HG02981 (cell line): ENCODE measurements around the gene AOX1.
"Not testable (repeated sequence)": the region's sequence is repeated elsewhere in the genome, so short reads cannot be mapped to it uniquely, and the experiment has no call there.

Experiments
- ATAC-seq: cut with Tn5 transposase; IDR thresholded peaks from one replicate; pipeline ENCODE4 v1.9.1; 2021; ENCODE audit warnings: mild to moderate bottlenecking, moderate library complexity; ENCODE audit not compliant: unreplicated experiment

The AOX1 gene

DNA sequence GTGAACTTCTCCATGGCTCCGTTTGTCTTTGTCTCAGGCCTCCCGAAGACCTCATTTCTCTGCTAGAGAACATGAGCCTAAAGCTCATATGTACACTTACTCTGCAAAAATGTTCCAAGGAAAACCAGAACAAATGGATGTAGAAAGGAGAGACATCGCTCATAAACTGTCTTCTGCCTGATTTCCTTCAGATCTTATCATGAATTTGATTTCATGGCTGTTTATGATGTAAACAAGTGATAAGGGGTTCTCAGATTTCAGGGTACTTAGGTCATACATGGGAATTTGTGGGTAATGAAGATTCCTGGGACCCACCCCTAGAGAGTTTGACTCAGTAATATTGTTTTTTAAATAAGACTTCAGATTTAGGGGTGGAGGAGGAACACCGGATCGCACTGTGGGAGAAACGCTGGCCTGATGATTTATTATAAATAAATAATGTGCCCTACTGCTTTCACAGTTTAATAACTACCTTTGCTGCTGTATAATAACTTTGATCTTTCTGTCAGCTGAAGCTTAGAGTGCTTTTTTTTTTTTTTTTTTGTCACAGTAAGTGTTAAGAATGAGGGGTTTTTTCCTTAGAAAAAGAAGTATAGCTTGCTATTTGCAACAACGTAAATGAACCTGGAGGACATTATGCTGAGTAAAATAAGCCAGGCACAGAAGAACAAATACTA, 14.9 kb downstream of the AOX1 start:
- ATAC-seq, result no peak

DNA sequence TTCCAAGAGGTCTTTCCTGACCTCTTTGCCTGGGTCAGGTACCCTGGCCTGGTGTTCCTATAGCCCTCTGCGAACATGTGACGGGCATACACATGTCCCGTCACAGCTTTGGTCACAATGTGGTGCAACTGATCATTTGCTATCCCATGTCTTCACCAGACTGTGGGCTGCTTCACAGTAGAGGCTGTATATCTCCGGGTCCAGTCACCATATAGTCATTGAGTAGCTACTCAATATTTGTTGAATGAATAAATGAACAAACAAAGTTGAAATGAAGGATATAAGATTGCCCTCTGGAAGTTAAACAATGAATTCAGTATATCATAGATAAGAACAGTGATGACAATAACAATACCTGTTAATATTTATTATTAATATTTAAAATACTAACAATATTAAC, 16.8 kb downstream of the AOX1 start:
- ATAC-seq, result no peak

DNA sequence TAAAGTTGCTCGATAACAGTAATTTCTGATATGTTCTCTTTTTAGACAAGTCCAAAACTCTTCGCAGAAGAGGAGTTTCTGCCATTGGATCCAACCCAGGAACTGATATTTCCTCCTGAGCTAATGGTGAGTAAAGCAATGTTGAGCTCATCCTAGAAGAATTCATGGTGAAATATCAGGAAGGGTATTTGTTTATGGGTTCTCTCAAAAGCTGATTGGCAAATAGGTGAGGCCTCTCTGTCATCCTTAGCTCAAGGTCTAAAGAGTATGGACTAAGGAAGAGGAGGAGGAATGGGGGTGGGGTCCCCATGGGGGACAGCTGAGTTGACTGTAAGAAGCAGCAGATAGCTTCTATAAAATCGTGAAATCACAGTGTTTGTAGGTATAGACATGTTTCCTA, 18.2 kb downstream of the AOX1 start:
- no peak for ATAC-seq

DNA sequence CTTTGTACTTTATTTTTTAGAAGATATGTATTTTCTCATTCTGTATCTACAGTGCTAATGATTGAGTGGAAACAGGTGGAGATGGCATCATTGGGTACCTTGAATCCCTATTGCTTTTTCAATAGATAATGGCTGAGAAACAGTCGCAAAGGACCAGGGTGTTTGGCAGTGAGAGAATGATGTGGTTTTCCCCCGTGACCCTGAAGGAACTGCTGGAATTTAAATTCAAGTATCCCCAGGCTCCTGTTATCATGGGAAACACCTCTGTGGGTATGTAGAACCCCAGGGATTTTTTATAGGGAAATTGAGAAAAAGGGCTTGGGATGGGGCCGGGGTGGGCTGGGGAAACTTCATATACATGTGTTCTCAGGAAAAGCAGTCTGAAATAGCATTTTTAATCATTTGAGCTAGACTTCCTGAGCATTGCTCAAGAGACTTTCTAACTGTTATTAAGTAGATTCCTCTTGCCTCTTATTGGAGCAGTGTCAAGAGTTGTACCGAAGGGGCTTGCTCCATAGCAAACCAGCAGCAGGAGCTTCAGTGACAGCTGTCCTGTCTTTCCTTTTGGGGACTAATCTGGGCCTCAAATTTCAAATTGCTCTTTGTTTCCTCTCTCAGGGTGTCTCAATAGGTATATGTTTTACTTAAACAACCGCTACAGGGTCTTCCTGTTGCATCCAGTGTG, 18.9 kb downstream of the AOX1 start:
- no peak for ATAC-seq

DNA sequence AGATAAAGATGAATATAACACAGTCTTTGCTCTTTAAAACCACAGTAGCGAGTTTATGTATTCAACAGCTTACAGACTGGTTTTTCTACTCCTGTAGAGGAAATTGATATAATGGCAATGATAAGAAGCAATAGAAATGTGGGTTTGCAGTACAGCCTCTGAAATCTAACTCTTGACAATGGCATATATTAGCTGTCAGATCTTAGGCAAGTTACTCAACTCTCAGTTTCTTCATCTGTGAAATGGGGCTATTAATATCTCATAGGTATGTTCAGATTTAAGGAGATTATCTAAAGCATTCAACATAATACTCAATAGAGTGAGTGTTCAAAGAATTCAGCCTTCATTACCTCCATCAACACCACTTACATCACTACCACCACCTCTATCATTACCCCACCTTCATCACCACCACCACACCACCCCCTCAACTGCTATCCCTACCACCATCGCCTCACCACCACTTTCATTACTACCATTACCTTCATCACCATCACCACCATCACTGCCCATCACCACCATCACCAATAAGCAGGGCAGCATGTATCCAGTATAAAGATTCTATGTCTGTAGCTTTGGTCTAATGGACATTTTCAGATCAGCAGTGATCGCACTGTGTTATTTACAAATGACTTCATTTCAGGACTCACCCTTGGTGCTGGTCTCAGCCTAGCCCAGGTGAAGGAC, 22.7 kb downstream of the AOX1 start:
- no peak for ATAC-seq

DNA sequence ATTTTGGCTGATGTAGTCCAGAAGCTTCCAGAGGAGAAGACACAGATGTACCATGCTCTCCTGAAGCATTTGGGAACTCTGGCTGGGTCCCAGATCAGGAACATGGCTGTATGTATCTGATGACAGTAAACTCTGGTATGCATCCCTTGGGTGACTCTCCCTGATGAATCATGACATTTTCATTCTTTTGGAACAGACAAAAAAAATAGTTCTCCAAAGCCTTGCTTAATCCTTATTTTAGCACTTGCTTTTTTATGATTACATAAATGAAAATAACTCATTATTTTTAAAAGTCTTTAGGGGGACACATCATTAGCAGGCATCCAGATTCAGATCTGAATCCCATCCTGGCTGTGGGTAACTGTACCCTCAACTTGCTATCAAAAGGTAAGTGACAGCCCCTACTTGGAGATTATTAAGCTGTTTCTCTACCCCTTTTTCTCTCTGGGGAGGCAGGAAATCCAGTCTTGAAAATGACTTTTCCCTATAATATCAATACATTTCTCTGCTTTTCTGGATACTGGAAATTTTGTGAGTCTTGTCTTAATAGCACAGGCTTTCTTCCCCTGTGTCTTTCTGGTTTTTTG, 23.3 kb downstream of the AOX1 start:
- ATAC-seq, result no peak

DNA sequence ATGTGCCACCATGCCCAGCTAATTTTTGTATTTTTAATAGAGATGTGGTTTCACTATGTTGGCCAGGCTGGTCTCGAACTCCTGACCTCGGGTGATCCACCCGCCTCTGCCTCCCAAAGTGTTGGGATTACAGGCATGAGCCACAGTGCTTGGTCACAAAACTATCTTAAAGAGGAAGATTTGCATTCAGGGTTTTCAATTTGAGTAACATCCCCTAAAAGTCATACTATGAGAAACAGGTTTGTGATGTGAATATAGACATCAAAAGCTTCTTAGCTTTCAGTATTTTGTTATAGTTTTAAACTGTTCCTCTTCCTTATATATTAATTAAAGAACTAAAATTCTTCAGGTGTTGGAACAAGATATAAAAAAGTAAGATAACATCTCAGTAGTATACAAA, 24.4 kb downstream of the AOX1 start:
- ATAC-seq, result not testable (repeated sequence)

DNA sequence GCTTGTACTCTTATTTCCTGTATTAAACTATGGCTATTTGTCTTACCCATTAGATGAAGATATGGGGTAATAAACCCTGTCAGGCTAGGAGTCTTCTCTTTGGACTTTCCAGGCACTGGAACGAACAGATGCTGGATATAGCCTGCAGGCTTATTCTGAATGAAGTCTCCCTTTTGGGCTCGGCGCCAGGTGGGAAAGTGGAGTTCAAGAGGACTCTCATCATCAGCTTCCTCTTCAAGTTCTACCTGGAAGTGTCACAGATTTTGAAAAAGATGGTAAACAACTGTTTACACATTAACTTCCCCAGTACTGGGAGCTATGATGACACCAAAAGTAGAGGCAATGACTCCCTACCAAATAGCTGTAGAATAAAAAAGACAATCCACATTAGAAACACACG, 27.9 kb downstream of the AOX1 start:
- no peak for ATAC-seq

DNA sequence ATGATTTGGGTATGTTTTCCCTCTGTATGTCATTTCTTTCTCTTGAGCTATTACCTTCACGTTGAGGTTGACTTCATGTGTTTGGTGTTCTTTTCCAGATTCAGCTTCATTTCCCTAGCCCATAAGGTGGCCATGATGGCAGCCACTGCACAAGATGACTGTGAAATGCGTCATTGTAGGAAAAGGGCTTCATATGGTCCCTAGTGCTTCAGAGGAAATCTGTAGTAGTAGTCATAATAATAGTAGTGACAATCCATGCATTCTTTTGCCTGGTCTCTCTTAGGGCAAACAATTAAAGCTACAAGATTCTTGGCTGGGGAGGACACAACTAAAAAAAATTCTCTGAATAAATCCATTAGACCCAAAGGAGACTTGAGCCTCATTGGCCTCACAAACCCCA, 28.4 kb downstream of the AOX1 start:
- no peak for ATAC-seq

DNA sequence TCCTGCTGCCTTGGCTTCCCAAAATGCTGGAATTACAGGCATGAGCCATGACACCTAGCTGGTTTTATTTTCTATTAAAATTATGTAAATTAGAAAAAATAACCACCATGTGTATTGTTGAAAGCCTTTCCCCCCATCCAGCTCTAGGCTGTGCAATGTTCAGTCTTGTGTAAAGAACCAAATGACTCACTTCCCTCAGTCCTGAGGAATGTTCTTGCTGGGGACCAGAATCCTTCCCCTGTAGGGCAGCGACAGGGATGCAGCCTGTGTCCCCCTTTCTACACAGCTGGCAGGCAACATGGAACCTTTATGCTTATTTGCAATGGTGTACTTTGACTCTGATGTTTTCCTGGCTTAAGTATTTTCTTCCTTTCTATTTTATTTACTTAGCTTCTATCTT, 29.4 kb downstream of the AOX1 start:
- ATAC-seq, result peak; percentile 63

DNA sequence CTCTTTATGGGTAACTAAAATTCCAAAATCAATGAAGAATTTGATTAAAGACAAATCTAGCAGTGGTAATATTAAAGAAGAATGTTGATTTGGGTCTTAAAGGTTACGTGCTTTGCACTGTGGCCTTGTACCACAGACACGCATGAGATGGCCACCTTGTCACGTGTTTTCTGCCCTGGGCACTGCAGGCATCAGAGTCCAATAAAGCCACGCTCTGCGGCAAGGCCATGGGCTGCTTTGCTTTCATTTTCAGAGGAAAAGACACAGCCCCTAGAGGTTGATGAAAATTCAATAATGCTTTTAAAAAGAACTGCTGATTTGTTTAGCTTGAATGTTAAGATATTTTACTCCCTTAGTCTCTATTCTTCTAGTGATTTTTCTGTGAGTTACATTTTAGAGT, 30.4 kb downstream of the AOX1 start:
- ATAC-seq, result no peak

DNA sequence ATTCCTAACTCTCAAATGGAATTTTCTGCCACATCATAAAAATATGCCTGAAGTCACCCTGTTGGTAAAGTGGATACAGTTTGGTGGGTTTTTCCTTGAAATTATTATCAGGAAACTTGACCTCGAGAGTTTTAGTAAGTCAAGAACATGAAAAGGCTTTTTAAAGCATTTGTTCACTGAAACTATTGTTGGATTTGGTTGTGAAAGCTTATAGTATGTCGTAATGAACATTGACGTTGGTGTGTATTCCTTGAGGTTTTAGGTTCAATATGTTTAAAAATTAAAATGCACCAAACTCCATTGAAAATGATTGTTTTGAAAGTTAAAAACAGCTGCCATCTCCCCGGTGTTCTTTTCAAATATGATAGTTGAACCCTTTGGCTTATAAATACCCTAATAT, 30.8 kb downstream of the AOX1 start:
- no peak for ATAC-seq

DNA sequence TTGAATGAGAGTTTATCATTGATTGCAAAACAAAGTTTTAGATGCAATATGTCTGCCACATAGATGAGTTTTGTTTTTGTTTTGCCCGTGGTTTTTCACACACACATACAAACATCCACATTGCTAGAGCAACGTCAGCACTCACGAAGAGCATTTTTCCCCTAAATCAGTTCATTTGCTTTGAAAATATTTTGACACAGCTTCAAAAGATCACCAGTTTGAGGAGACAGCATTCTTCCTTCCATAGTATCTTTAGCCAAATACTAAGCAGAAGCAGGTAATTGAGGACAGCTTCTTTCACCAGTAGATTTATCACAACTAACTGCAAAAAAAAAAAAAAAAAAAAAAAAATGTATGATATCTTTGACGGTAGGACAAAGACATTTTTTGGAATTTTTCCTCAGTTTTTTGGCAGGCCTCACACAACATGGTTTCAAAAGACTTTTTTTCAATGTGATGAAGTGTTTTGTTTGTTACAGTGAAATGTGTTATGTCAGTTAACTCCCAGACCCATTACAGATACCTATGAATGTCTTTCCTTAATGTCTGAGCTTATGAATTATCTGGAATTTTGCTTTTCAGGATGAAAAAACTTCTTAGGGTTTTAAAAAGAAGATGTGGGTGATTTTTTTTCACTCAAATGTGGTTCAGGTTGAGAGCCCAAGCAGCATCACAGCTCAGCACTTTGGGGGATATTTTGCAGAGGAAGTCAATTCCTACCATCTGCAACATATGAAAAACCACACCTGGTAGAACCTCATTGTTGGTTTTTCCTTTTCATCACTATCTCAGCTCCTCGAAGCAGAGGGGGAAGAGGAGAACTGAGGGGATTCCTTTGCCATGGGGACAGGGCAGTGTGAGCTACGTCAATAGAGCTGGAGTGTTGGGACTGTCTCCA, 31.6 kb downstream of the AOX1 start:
- ATAC-seq, result no peak

DNA sequence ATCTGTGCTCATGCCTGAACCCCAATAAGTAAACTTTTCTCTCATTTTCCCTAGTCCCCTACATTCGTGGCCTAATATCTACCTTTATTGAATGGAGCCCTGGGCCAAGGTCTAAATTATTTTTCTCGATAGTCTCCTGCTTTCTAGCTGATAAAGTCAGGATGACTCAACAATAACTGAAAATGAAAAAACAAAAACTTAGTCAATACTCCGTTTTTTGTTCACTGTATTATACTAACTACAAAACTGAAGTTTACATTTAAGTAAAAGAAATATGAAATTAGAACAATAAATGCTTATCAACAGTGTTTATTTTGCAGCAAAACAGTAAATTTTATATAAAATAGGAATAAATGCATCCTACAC, 32.2 kb downstream of the AOX1 start:
- no peak for ATAC-seq

DNA sequence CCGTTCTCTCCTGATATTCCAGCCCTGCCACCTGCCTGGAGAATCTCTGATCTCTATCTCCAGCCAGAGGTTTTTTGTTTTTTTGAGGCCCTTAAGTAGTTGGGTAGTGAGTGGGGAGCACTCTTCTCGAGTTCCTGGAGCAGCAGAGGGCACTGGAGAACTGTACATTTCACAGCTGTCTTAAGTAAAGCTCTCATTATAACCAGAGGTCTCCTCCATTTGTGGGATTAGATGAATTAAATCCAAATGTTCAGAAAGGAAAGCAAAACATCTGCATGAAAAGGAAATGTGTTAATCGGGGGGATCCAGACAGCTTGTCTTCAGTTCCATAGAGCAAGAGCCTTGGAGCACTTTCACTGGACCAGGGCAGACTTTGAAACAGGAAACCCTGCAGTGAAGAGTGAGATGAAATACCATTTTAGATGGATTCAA, 32.8 kb downstream of the AOX1 start:
- ATAC-seq, result no peak

DNA sequence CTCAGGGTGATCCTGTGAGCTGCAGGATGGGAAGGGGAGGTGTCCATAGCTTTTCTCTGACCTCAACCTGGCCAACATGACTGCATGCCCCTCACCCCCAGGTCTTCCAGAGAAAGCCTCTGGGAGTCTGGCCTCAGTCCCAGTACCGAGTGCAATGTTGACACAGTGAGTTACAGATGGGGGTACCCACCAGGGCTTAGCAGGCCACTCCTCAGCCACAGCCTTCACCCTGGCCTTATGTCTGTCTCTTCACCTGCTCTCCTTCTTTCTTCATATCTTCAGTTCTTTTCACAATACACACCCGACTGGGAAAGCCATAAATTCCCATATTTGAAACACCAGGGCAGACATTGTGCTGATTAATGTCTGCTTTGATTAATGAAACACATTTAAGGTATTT, 33.5 kb downstream of the AOX1 start:
- no peak for ATAC-seq

DNA sequence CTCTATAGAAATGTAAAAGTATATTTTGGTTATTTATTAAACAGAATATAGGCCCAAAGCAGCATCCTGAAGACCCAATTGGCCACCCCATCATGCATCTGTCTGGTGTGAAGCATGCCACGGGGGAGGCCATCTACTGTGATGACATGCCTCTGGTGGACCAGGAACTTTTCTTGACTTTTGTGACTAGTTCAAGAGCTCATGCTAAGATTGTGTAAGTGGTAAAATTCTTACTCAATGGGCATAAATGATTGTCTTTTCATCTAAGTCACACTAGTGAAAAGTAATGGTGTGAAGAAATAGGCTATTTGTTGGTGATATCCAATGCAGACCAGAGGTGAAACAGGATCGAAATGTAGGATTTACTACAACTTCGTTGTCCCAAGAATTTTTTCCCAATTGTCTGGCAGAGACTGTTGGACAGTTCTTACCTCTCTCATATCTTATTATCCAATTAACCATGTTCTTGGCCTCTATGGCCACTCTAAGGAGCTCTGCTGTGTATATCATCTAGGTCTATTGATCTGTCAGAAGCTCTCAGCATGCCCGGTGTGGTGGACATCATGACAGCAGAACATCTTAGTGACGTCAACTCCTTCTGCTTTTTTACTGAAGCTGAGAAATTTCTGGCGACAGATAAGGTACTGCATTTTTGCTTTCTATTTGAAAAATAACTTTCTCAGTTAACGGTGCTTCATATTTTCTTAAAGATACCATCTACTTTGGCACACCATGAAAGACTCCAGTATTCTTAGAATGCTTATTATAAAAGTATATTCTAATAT, 35.0 kb downstream of the AOX1 start:
- ATAC-seq, result no peak

DNA sequence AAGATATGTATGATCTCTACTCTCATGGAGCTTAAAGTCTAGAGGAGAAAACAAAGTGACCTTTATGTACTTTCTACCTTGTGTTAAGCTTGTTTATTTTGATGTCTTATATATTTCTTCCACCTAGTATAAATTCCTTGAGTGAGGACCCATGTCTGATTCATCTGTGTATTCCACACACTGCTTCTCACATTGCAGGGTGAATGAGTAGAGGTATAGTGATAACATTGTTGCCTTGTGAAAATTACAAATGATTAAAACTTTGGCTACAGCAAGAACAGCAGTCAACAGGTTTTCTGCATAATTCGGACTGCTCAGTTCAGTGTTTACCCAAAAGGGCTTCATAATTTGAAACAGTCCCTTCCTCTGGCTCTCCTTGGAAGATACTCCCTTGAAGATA, 36.3 kb downstream of the AOX1 start:
- no peak for ATAC-seq

DNA sequence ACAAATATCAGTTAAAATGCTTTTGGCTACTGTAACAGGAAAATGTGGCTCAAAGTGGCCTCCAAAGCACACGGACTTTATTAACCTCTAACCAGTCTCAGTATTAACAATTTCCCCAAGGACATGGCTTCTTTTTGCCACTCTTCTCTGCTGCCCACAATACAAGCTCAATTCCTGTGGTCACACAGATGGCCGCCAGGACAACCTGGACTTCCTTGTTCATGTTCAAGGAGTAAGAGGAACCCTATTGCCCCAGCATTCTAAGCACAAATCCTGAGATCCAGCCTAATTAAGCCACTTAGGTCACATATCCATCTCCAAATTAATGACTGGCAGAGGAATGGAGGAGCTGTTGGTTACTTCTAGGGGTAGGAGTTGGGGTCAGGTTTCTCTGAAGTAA, 38.2 kb downstream of the AOX1 start:
- ATAC-seq, result no peak

DNA sequence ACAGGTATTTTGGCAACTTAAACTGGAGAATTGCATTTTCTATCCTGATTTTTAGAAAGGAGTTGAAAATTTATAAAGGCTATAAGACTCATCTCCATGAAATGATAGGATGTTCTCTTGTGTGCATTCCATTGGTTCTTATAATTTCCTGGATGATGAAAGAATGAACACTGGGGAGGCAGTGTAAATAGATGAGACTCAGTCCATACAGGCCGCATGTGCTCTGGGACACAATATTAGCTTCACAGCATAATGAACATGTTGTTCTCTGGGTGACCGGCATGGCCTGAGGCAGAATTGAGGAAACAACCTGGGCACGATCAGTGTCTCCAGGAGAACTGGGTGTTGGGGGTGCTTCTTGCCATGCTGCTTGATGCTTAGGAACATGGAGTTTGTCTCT, 38.8 kb downstream of the AOX1 start:
- no peak for ATAC-seq
